H1 (cell line): ENCODE results near the gene CACNA1A. TPM values are rescaled to one million over a fixed set of nuclear protein-coding genes. Genes with fewer than 3 reads are reported as not detected.

Experiments
- ASH2L ChIP-seq: fragments of 200-600, 300-600 bp; sonication (generic); IDR thresholded peaks from one replicate; pipeline ENCODE4 v1.7.1; 2017; ENCODE audit warnings: low read length
- CBX8 ChIP-seq: fragments of 300-800, 300-1000 bp; sonication (generic); IDR thresholded peaks from 2 replicates; pipeline ENCODE4 v1.7.1; 2016; ENCODE audit warnings: low read depth, low read length, borderline replicate concordance
- CREB1 ChIP-seq: IDR thresholded peaks from 2 replicates; pipeline ENCODE4 v1.6.1; 2012; ENCODE audit warnings: inconsistent platforms
- GABPA ChIP-seq: IDR thresholded peaks from 2 replicates; pipeline ENCODE4 v1.6.1; 2011; ENCODE audit warnings: mild to moderate bottlenecking, low read length, moderate library complexity, borderline replicate concordance; ENCODE audit not compliant: insufficient read depth
- HDAC2 ChIP-seq, 2 experiments: fragments of 300-600 bp in 1 of 2; sonication (generic) in 1 of 2; IDR thresholded peaks; 2 replicates each; pipeline ENCODE4 v1.6.1; 2011 to 2012; ENCODE audit warnings: low read depth in 2 of 2, low read length in 2 of 2, mild to moderate bottlenecking in 2 of 2, moderate library complexity in 2 of 2, borderline replicate concordance in 1 of 2, inconsistent platforms in 1 of 2
- HDAC6 ChIP-seq: IDR thresholded peaks from one replicate; pipeline ENCODE4 v1.7.1; 2012; ENCODE audit warnings: low read depth, mild to moderate bottlenecking, inconsistent platforms, low read length, moderate library complexity
- JUND ChIP-seq: IDR thresholded peaks from 2 replicates; pipeline ENCODE4 v1.6.1; 2011; ENCODE audit warnings: mild to moderate bottlenecking, improper control_type of control experiment, low read length
- NANOG ChIP-seq: IDR thresholded peaks from 2 replicates; pipeline ENCODE4 v1.6.1; 2011; ENCODE audit warnings: low read length, low read depth, mild to moderate bottlenecking, inconsistent platforms; ENCODE audit not compliant: insufficient read depth, poor library complexity, severe bottlenecking
- POU5F1 ChIP-seq: IDR thresholded peaks from 2 replicates; pipeline ENCODE4 v1.6.1; 2011; ENCODE audit warnings: low read depth, mild to moderate bottlenecking, low read length, moderate library complexity
- RNF2 ChIP-seq: fragments of 200-900, 300-1000 bp; sonication (generic); IDR thresholded peaks from 2 replicates; pipeline ENCODE4 v1.7.1; 2016; ENCODE audit warnings: borderline replicate concordance, low read depth, mild to moderate bottlenecking, antibody characterized with exemption, low read length; ENCODE audit not compliant: poor library complexity, severe bottlenecking; ENCODE audit errors: missing control alignments
- SAP30 ChIP-seq: fragments of 300-600 bp; sonication (generic); IDR thresholded peaks from 2 replicates; pipeline ENCODE4 v1.7.1; 2012; ENCODE audit warnings: low read length, moderate library complexity, mild to moderate bottlenecking, inconsistent platforms; ENCODE audit not compliant: insufficient read depth, insufficient replicate concordance
- SIRT6 ChIP-seq: IDR thresholded peaks from one replicate; pipeline ENCODE4 v1.7.1; 2012; ENCODE audit warnings: low read length, inconsistent platforms
- SUZ12 ChIP-seq: fragments of 200-600 bp; sonication (generic); IDR thresholded peaks from 2 replicates; pipeline ENCODE4 v1.6.1; 2012; ENCODE audit warnings: mild to moderate bottlenecking, inconsistent platforms, low read length, moderate library complexity, mixed read lengths
- TAF1 ChIP-seq: IDR thresholded peaks from 2 replicates; pipeline ENCODE4 v1.6.1; 2011; ENCODE audit warnings: mild to moderate bottlenecking, low read depth, low read length
- TAF7 ChIP-seq: optimal IDR thresholded peaks from 2 replicates; pipeline ENCODE3; 2011; ENCODE audit warnings: low read depth, mild to moderate bottlenecking, inconsistent platforms, low read length, moderate library complexity, borderline replicate concordance
- TBP ChIP-seq: IDR thresholded peaks from 2 replicates; pipeline ENCODE4 v1.6.1; 2011; ENCODE audit warnings: low read depth, low read length, improper control_type of control experiment
- TCF12 ChIP-seq: IDR thresholded peaks from 2 replicates; pipeline ENCODE4 v1.6.1; 2011; ENCODE audit warnings: low read depth, mild to moderate bottlenecking, low read length
- TEAD4 ChIP-seq: IDR thresholded peaks from 2 replicates; pipeline ENCODE4 v1.6.1; 2012; ENCODE audit warnings: low read depth, low read length, inconsistent platforms, mixed read lengths
- ZNF274 ChIP-seq: IDR thresholded peaks from 2 replicates; pipeline ENCODE4 v1.7.0; 2012; ENCODE audit warnings: low read length, borderline replicate concordance; ENCODE audit errors: extremely low read depth
- polyA plus RNA-seq, 7 experiments: library from polyadenylated mRNA; depleted of rRNA in 3 of 7; stranded (reverse) in 5 of 7; unstranded in 2 of 7; fragments of >200 nt in 5 of 7; fragments of 200-250 nt in 2 of 7; gene quantifications; 1 replicate in 5 of 7; 2 replicates in 1 of 7; 4 replicates in 1 of 7; pipeline versions ENCODE4 v1.2.1 to v1.2.3, GENCODE V29; 2011 to 2013; ENCODE audit warnings: missing spikeins in 2 of 7, mixed read lengths in 2 of 7
- total RNA-seq: library from RNA; stranded (reverse); fragmentation: NEBNext Ultra II Directional; extraction: Animal tissue kit (Norgen Biotek cat#: 25700); gene quantifications from 2 replicates; pipeline ENCODE4 v1.2.1, GENCODE V29; 2021
- TF ChIP-seq, protein P1 (sequence below): IDR thresholded peaks from 2 replicates; pipeline ENCODE4 v1.6.1; 2012; ENCODE audit warnings: low read length, inconsistent platforms
- TF ChIP-seq, protein P2 (sequence below): IDR thresholded peaks from 2 replicates; pipeline ENCODE4 v1.6.1; 2012; ENCODE audit warnings: inconsistent platforms

Gene CACNA1A
- total and polyA plus RNA-seq, 2 of the 8 experiments (the other 6 are each of a cell fraction or from before 2014, with no cell fraction given), result 10.7 to 25.3 TPM

DNA sequence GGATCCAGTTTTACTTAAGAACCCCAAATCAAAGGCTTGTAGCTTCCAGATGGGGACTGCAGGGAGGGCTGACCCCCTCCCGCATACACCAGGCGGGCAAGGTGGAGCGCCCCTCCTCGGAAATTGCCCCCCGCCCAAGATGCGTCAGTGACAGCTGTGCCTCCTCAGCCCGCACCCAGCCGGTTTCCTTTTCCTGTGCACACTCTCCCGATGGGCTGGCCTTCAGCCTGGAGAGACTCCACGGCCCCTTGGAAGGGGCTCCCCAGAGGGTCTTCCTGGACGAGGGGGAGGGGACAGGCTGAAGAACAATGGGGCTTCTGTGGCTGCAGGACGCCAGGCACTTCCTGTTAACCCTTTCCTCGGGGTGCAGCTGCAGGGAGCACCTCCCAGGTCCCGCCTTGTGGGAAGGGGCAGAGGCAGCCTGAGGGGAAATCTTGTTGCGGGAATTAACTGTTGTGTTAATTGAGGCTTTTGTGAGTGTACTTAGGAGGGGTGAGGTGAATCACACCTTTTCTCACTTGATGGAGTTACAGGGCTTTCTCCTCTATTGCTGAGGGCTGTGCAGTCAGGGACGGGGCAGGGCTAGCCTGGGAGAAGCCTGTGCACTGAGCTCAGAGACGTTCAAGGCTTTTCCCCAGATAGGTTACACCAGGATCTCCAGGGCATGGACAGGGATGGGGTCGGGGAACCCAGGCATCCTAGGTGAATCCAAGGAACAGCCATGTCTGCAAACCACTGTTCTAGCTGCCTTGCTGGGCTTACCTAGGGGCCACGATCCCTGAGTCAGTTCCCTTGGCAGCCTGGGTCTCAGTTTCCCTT is 341.7 kb downstream of the CACNA1A start (continued):
- peak; percentile 55 for TF ChIP-seq TAF7
- TF ChIP-seq SAP30, result peak; percentile 61
- TF ChIP-seq CREB1, result peak; percentile 68; the same call in 1 of the 2 replicates
- TF ChIP-seq ZNF274, result no peak
- peak; percentile 76 to 94; a peak in 3 of 4 replicates for TF ChIP-seq HDAC2 (IDR thresholded peaks at IDR 0.05; ENCODE audit: borderline replicate concordance in 1 of 2, low read depth in 2 of 2, low read length in 2 of 2)
- TF ChIP-seq ASH2L, result peak; percentile 76
- TF ChIP-seq RNF2, result no peak
- TF ChIP-seq TBP, result peak; percentile 72
- TF ChIP-seq TCF12, result peak; percentile 95
- peak; percentile 63 for TF ChIP-seq TAF1
- TF ChIP-seq JUND, result peak; percentile 55; the same call in 1 of the 2 replicates
- TF ChIP-seq POU5F1, result no peak
- peak; percentile 86 for TF ChIP-seq SIRT6
- no peak for TF ChIP-seq SUZ12
- TF ChIP-seq TEAD4, result peak; percentile 37; the same call in 1 of the 2 replicates
- peak; percentile 68; the same call in 1 of the 2 replicates for TF ChIP-seq GABPA
- no peak for TF ChIP-seq CBX8
- TF ChIP-seq, protein P1, sequence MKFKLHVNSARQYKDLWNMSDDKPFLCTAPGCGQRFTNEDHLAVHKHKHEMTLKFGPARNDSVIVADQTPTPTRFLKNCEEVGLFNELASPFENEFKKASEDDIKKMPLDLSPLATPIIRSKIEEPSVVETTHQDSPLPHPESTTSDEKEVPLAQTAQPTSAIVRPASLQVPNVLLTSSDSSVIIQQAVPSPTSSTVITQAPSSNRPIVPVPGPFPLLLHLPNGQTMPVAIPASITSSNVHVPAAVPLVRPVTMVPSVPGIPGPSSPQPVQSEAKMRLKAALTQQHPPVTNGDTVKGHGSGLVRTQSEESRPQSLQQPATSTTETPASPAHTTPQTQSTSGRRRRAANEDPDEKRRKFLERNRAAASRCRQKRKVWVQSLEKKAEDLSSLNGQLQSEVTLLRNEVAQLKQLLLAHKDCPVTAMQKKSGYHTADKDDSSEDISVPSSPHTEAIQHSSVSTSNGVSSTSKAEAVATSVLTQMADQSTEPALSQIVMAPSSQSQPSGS, result no peak
- TF ChIP-seq HDAC6, result no peak
- peak; percentile 57 for TF ChIP-seq NANOG
- TF ChIP-seq, protein P2, sequence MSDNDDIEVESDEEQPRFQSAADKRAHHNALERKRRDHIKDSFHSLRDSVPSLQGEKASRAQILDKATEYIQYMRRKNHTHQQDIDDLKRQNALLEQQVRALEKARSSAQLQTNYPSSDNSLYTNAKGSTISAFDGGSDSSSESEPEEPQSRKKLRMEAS, result peak; percentile 73
